Cardiac muscle cell (in vitro differentiated cells and primary cell): ENCODE results near the gene PYGB. TPM values are rescaled to one million over a fixed set of nuclear protein-coding genes. Genes with fewer than 3 reads are reported as not detected.

ENCODE experiments used
- DNase-seq, 2 donors: peaks; one replicate each; pipeline versions ENCODE4 v3.0.0 to v3.0.0-alpha.2; 2010 to 2017; ENCODE audit warnings: low read depth in 1 of 2, low spot score in 1 of 2
- H3K27ac ChIP-seq: fragments of 200-600 bp; sonication (generic); 2 replicates; pipeline ENCODE4 v1.5.1; 2016
- H3K27me3 ChIP-seq: fragments of 200-600 bp; sonication (generic); 2 replicates; pipeline ENCODE4 v1.6.0; 2016; ENCODE audit warnings: control low read depth
- H3K36me3 ChIP-seq: fragments of 200-600 bp; sonication (generic); 2 replicates; pipeline ENCODE4 v1.5.1; 2016; ENCODE audit warnings: control low read depth
- H3K4me1 ChIP-seq: fragments of 200-600 bp; sonication (generic); 2 replicates; pipeline ENCODE4 v1.8.1; 2017; ENCODE audit warnings: low read depth, mild to moderate bottlenecking, mixed run types
- H3K4me3 ChIP-seq: fragments of 200-600 bp; sonication (generic); 2 replicates; pipeline ENCODE4 v1.5.1; 2016; ENCODE audit warnings: mild to moderate bottlenecking
- H3K9me3 ChIP-seq: fragments of 200-600 bp; sonication (generic); 2 replicates; pipeline ENCODE4 v1.5.1; 2017; ENCODE audit warnings: low read depth, mild to moderate bottlenecking, control low read depth
- CTCF ChIP-seq: IDR thresholded peaks from 2 replicates; pipeline ENCODE4 v1.5.1; 2012; ENCODE audit warnings: low read depth, mild to moderate bottlenecking, low read length
- polyA plus RNA-seq: library from polyadenylated mRNA; unstranded; fragments of >200 nt; fragmentation: Nextera tagmentation; extraction: Ambion mirVana; gene quantifications from 2 replicates; pipeline ENCODE4 v1.2.1, GENCODE V29; 2016
- total RNA-seq: library from RNA; depleted of rRNA; stranded (reverse); fragments of >200 nt; gene quantifications from 2 replicates; pipeline ENCODE4 v1.2.3, GENCODE V29; 2016

Gene PYGB
- total and polyA plus RNA-seq, 2 experiments from 2014 or later: 192 to 243 TPM

DNA sequence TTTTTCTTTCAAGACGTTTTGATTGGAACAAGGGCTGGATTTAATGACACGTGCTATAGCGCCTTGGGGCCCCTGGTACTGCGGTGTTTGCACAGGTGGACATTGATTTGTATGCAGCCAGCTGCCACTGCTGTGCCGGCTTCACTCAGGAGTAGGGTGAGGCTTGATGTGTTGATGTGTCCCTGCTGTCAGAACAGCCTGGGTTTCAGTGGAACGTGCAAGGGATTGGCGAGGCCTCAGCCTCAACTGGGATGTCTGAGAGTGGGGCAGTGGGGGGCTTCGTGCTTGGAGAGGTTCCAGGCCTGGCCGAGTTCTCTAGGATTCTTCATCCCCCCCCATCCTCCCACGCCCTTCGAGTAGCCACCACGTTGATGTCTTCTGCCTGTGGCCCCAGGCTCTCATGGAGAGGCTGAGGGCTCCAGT lies 23.0 kb downstream of the PYGB start:
- TF ChIP-seq CTCF: no peak
- Histone ChIP-seq H3K36me3 (peaks cover 38% of the 10 kb centered on the region), H3K27me3 (no peaks in the 10 kb centered on the region), H3K9me3 (no peaks in the 10 kb centered on the region), H3K4me1 (no peaks in the 10 kb centered on the region), H3K4me3 (no peak overlapping the region), H3K27ac (no peak overlapping the region)
- DNase-seq: no peak

- TF ChIP-seq CTCF: no peak
- Histone ChIP-seq H3K4me3 (no peak overlapping the region), H3K36me3 (peaks cover 38% of the 10 kb centered on the region), H3K27ac (no peak overlapping the region), H3K4me1 (no peaks in the 10 kb centered on the region), H3K9me3 (no peaks in the 10 kb centered on the region), H3K27me3 (no peaks in the 10 kb centered on the region)
- DNase-seq: no peak
Measured at GRCh38 chr20:25271486-25272222, 23.8 kb downstream of the PYGB start.

- Histone ChIP-seq H3K4me3 (no peak overlapping the region), H3K4me1 (no peaks in the 10 kb centered on the region), H3K27ac (no peak overlapping the region), H3K9me3 (no peaks in the 10 kb centered on the region), H3K27me3 (no peaks in the 10 kb centered on the region), H3K36me3 (peaks cover 41% of the 10 kb centered on the region)
- no peak for DNase-seq
- TF ChIP-seq CTCF: no peak
Measured at GRCh38 chr20:25272223-25273000, 24.5 kb downstream of the PYGB start.

DNA sequence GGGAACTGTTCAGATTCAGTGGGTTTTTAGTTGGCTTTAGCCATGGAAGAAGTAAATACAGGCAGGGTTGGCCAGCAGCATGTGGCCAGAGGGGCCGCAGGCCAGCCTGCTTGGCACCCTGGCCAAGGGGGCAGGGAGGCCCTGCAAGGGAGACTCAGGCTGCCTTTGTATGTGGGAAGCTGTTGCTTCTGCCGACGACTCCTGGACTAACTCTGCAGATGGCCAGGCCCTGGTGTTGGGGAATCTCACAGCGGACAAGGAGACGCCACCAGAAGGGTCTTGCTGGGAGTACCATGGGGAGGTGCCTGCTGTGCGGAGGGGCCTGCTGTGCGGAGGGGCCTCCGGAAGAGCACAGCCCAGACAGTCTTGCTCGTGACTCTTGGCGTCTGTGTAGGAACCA lies 25.2 kb downstream of the PYGB start:
- no peak overlapping the region for H3K4me3 ChIP-seq
- peaks cover 47% of the 10 kb centered on the region for H3K36me3 ChIP-seq
- no peak for TF ChIP-seq CTCF
- no peaks in the 10 kb centered on the region for H3K27me3 ChIP-seq
- H3K9me3 ChIP-seq: no peaks in the 10 kb centered on the region
- no peak overlapping the region for H3K27ac ChIP-seq
- no peaks in the 10 kb centered on the region for H3K4me1 ChIP-seq
- DNase-seq: no peak

DNA sequence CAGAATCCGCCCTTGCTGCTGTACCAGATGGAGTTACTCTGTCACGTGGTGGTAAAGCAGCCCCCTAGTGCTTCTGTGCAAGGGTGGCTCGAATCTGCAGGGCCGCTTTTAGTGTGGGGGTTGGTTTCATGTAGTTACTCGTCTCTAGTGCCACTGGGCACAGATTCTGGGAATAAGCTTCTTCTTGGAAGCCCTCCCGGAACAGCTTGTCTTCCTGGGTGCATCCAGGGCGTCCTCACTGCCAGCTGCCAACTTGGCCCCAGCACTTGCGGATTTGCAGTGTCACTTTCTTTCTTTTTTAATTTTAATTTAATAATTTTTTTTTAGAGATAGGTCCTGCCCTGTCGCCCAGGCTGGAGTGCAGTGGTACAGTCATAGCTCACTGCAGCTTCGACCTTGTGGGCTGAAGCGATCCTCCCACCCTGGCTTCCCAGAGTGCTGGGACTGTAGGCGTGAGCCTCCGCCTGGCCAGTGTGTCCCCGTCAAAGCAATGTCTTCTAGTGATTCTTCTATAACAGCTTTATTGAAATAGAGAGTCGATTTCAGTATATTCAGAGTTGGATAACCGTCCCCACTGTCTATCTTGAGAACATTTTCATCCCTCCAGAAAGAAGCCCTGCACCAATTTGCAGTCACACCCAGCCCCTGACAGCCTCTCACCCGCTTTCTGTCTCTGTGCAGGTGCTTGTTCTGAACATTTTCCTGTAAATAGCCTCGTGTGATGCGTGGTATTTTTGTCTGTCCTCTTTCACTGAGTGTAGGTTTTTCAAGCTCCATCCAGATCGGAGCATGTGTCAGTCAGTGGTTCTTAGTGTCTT lies 25.9 kb downstream of the PYGB start:
- Histone ChIP-seq H3K4me3 (no peak overlapping the region), H3K4me1 (no peaks in the 10 kb centered on the region), H3K27ac (no peak overlapping the region), H3K36me3 (peaks cover 54% of the 10 kb centered on the region), H3K27me3 (no peaks in the 10 kb centered on the region), H3K9me3 (no peaks in the 10 kb centered on the region)
- no peak for DNase-seq
- no peak for TF ChIP-seq CTCF
